Right lobe of liver (tissue), 4 donors: ENCODE results near the gene DNAJC19.
"Not testable (repeated sequence)": the region's sequence is repeated elsewhere in the genome, so short reads cannot be mapped to it uniquely, and the experiment has no call there.

Experiments
- CTCF ChIP-seq, 4 donors: fragments of 200-600 bp in 3 of 4; fragments of 450-650 bp in 1 of 4; IDR thresholded peaks; one replicate each; pipeline versions ENCODE4 v1.5.1 to v1.8.0; 2016 to 2022; ENCODE audit warnings: antibody characterized with exemption in 4 of 4, mild to moderate bottlenecking in 2 of 4
- POLR2A ChIP-seq: fragments of 450-650 bp; IDR thresholded peaks from one replicate; pipeline ENCODE4 v1.6.1; 2017; ENCODE audit warnings: antibody characterized with exemption, mild to moderate bottlenecking
- donor health status: DM: no; HTN: no; CAD: no.
- donor health status: DM: no; HTN: no; CAD: no.
- donor health status: DM: no; HTN: yes; CAD: no.

DNA sequence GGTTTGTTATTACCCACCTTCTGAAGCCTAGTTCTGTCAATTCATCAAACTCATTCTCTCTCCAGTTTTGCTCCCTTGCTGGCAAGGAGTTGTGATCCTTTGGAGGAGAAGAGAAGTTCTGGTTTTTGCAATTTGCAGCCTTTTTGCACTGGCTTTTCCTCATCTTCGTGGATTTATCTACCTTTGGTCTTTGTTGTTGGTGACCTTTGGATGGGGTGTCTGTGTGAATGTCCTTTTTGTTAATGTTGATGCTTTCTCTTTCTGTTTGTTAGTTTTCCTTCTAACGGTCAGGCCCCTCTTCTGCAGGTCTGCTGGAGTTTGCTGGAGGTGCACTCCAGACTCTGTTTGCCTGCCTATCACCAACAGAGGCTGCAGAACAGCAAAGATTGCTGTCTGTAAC is 13.9 kb upstream of the DNAJC19 start:
- TF ChIP-seq CTCF (IDR thresholded peaks at IDR 0.05); POLR2A: not testable (repeated sequence)
